ENCODE results near the gene ERC2. TPM values are rescaled to one million over a fixed set of nuclear protein-coding genes. Genes with fewer than 3 reads are reported as not detected.

ERC2 gene
- total RNA-seq, 4 donors from 2014 or later: 0.81 to 2.9 (median 1.6) TPM

GRCh38 chr3:55537129-55537528 is 931.1 kb downstream of the ERC2 start:
- H3K9me3 ChIP-seq: no peaks in the 10 kb centered on the region
- H3K36me3 ChIP-seq: no peaks in the 10 kb centered on the region
- WGBS, 2 donors (ENCODE audit: low coverage in 1 of 2): 82 to 95% methylated on average over 5 to 7 of the region's 7 CpGs
- no peak for TF ChIP-seq POLR2AphosphoS5 (IDR thresholded peaks at IDR 0.05)
- TF ChIP-seq, protein P1, sequence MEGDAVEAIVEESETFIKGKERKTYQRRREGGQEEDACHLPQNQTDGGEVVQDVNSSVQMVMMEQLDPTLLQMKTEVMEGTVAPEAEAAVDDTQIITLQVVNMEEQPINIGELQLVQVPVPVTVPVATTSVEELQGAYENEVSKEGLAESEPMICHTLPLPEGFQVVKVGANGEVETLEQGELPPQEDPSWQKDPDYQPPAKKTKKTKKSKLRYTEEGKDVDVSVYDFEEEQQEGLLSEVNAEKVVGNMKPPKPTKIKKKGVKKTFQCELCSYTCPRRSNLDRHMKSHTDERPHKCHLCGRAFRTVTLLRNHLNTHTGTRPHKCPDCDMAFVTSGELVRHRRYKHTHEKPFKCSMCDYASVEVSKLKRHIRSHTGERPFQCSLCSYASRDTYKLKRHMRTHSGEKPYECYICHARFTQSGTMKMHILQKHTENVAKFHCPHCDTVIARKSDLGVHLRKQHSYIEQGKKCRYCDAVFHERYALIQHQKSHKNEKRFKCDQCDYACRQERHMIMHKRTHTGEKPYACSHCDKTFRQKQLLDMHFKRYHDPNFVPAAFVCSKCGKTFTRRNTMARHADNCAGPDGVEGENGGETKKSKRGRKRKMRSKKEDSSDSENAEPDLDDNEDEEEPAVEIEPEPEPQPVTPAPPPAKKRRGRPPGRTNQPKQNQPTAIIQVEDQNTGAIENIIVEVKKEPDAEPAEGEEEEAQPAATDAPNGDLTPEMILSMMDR (IDR thresholded peaks at IDR 0.05): no peak
- no peak for TF ChIP-seq EP300 (IDR thresholded peaks at IDR 0.05)
- no peak for TF ChIP-seq POLR2A (IDR thresholded peaks at IDR 0.05)
- no peak overlapping the region for H3K27ac ChIP-seq
- H3K4me1 ChIP-seq: no peaks in the 10 kb centered on the region
- H3K4me3 ChIP-seq: no peak overlapping the region
- H3K27me3 ChIP-seq: no peaks in the 10 kb centered on the region
- no peak for ATAC-seq

GRCh38 chr3:55534876-55535275 is 933.4 kb downstream of the ERC2 start:
- no peaks in the 10 kb centered on the region for H3K36me3 ChIP-seq
- WGBS, 2 donors (ENCODE audit: low coverage in 1 of 2): 84 to 100% methylated on average over 1 to 2 of the region's 2 CpGs
- H3K4me3 ChIP-seq: no peak overlapping the region
- H3K9me3 ChIP-seq: no peaks in the 10 kb centered on the region
- H3K4me1 ChIP-seq: no peaks in the 10 kb centered on the region
- H3K27me3 ChIP-seq: no peaks in the 10 kb centered on the region
- no peak overlapping the region for H3K27ac ChIP-seq
- no peak for ATAC-seq
- TF ChIP-seq POLR2A (IDR thresholded peaks at IDR 0.05) (no peak), EP300 (IDR thresholded peaks at IDR 0.05) (no peak), POLR2AphosphoS5 (IDR thresholded peaks at IDR 0.05) (no peak)
- TF ChIP-seq, protein P1 (IDR thresholded peaks at IDR 0.05): no peak

GRCh38 chr3:55532806-55533205 is 935.5 kb downstream of the ERC2 start:
- no peaks in the 10 kb centered on the region for H3K4me1 ChIP-seq
- no peak for ATAC-seq
- WGBS, 2 donors (ENCODE audit: low coverage in 1 of 2): 95 to 100% methylated on average over 1 to 3 of the region's 3 CpGs
- no peaks in the 10 kb centered on the region for H3K36me3 ChIP-seq
- H3K4me3 ChIP-seq: no peak overlapping the region
- no peaks in the 10 kb centered on the region for H3K9me3 ChIP-seq
- TF ChIP-seq POLR2AphosphoS5 (IDR thresholded peaks at IDR 0.05) (no peak), POLR2A (IDR thresholded peaks at IDR 0.05) (no peak)
- H3K27me3 ChIP-seq: no peaks in the 10 kb centered on the region
- no peak overlapping the region for H3K27ac ChIP-seq

- TF ChIP-seq POLR2A (IDR thresholded peaks at IDR 0.05) (no peak), POLR2AphosphoS5 (IDR thresholded peaks at IDR 0.05) (no peak), EP300 (IDR thresholded peaks at IDR 0.05) (no peak)
- TF ChIP-seq, protein P1 (IDR thresholded peaks at IDR 0.05): no peak
- Histone ChIP-seq H3K9me3 (no peaks in the 10 kb centered on the region), H3K4me1 (no peaks in the 10 kb centered on the region), H3K36me3 (no peaks in the 10 kb centered on the region), H3K27ac (no peak overlapping the region), H3K4me3 (no peak overlapping the region), H3K27me3 (no peaks in the 10 kb centered on the region)
- WGBS, 2 donors (ENCODE audit: low coverage in 1 of 2): 83% methylated on average over 1 of the region's 1 CpG; no CpG with 5 or more reads in 1 of the 2 donors
- ATAC-seq: no peak
These were observed 936.9 kb downstream of the ERC2 start for GRCh38 chr3:55531321-55531720.

GRCh38 chr3:55527361-55527760 is 940.9 kb downstream of the ERC2 start:
- Histone ChIP-seq H3K27ac (no peak overlapping the region), H3K36me3 (no peaks in the 10 kb centered on the region), H3K27me3 (no peaks in the 10 kb centered on the region), H3K4me1 (peaks cover 0 to 3% (median 0%) of the 10 kb centered on the region in 3 donors), H3K4me3 (no peak overlapping the region), H3K9me3 (no peaks in the 10 kb centered on the region)
- TF ChIP-seq, protein P1 (IDR thresholded peaks at IDR 0.05): no peak
- no peak for TF ChIP-seq EP300 (IDR thresholded peaks at IDR 0.05)
- no peak for TF ChIP-seq POLR2A (IDR thresholded peaks at IDR 0.05)
- no peak for TF ChIP-seq POLR2AphosphoS5 (IDR thresholded peaks at IDR 0.05)
- ATAC-seq: no peak
- WGBS, 2 donors (ENCODE audit: low coverage in 1 of 2): 93 to 96% methylated on average over 4 of the region's 4 CpGs
